ENCODE results near the gene CLEC14A. TPM values are rescaled to one million over a fixed set of nuclear protein-coding genes. Genes with fewer than 3 reads are reported as not detected.

The CLEC14A gene, protein sequence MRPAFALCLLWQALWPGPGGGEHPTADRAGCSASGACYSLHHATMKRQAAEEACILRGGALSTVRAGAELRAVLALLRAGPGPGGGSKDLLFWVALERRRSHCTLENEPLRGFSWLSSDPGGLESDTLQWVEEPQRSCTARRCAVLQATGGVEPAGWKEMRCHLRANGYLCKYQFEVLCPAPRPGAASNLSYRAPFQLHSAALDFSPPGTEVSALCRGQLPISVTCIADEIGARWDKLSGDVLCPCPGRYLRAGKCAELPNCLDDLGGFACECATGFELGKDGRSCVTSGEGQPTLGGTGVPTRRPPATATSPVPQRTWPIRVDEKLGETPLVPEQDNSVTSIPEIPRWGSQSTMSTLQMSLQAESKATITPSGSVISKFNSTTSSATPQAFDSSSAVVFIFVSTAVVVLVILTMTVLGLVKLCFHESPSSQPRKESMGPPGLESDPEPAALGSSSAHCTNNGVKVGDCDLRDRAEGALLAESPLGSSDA
- not detected in 2 replicates for total RNA-seq (ENCODE audit: low replicate concordance)

DNA sequence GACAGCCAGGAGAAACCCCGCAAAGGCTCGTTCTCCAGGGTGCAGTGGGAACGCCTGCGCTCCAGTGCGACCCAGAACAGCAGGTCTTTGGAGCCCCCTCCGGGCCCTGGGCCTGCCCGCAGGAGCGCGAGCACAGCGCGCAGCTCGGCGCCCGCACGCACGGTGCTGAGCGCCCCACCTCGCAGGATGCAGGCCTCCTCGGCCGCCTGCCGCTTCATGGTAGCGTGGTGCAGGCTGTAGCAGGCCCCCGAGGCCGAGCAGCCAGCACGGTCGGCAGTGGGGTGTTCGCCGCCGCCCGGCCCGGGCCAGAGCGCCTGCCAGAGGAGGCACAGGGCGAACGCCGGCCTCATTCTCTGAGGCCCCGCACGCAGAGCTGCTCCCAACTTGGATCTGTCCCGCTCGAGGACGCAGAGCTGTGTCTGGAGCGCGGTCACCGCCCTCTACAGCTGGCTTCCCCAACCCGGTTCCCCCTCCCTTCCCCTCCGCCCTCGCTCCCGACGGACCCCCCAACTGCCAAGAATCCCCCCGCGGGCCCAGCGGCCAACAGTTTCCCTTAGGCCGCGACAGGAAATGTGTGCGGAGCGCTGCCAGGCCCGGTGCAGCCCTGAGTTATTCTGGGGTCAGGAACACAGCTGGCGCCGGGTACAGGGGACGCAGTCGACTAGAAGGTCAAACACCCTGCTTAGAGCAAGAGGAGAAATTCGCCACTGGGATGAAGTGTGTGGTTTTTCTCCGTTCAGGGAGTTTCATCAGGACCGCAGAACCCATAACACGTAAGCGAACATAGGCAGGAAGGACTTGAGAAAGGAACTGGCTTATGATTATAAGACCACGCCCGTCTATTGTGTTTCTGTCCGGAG lies at the start of gene CLEC14A:
Gene CLEC14A (minus strand): TSS at position 421 of the 860 bp plus-strand sequence. CDS start 71 bp downstream, at position 350.
- Histone ChIP-seq H3K4me3 (peak within 1 kb of the TSS; percentile 55), H3K4me2 (peak within 1 kb of the TSS; percentile 84), H3K4me1 (no peaks in the 10 kb centered on the region), H2AFZ (replicated peaks) (peak within 1 kb of the TSS; percentile 96), H4K20me1 (ENCODE audit: low read depth) (no peaks in the 10 kb centered on the region), H3K9ac (no peak within 1 kb of the TSS), H3K27me3 (peaks cover 85% of the 10 kb centered on the region), H3K79me2 (ENCODE audit: low read depth) (no peaks in the 10 kb centered on the region), H3K27ac (no peak within 1 kb of the TSS), H3F3A (ENCODE audit: low read depth) (no peaks in the 10 kb centered on the region), H3K9me3 (ENCODE audit: low read depth) (no peaks in the 10 kb centered on the region), H3K36me3 (no peaks in the 10 kb centered on the region)
- Mint-ChIP-seq H3K9me3 (no peaks in the 10 kb centered on the region), H3K4me3 (peak within 1 kb of the TSS; percentile 72), H3K4me1 (no peaks in the 10 kb centered on the region), H3K27ac (no peak within 1 kb of the TSS), H3K27me3 (ENCODE audit: insufficient read depth, low read depth) (peaks cover 22% of the 10 kb centered on the region), H3K36me3 (no peaks in the 10 kb centered on the region)
- DNase-seq (ENCODE audit: low spot score) = peak; percentile 64
- peak; percentile 83 for TF ChIP-seq EZH2 (IDR thresholded peaks at IDR 0.05)
- TF ChIP-seq, protein P1, sequence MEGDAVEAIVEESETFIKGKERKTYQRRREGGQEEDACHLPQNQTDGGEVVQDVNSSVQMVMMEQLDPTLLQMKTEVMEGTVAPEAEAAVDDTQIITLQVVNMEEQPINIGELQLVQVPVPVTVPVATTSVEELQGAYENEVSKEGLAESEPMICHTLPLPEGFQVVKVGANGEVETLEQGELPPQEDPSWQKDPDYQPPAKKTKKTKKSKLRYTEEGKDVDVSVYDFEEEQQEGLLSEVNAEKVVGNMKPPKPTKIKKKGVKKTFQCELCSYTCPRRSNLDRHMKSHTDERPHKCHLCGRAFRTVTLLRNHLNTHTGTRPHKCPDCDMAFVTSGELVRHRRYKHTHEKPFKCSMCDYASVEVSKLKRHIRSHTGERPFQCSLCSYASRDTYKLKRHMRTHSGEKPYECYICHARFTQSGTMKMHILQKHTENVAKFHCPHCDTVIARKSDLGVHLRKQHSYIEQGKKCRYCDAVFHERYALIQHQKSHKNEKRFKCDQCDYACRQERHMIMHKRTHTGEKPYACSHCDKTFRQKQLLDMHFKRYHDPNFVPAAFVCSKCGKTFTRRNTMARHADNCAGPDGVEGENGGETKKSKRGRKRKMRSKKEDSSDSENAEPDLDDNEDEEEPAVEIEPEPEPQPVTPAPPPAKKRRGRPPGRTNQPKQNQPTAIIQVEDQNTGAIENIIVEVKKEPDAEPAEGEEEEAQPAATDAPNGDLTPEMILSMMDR (IDR thresholded peaks at IDR 0.05) = no peak
- peak; percentile 74 for TF ChIP-seq EZH2phosphoT487 (IDR thresholded peaks at IDR 0.05)

DNA sequence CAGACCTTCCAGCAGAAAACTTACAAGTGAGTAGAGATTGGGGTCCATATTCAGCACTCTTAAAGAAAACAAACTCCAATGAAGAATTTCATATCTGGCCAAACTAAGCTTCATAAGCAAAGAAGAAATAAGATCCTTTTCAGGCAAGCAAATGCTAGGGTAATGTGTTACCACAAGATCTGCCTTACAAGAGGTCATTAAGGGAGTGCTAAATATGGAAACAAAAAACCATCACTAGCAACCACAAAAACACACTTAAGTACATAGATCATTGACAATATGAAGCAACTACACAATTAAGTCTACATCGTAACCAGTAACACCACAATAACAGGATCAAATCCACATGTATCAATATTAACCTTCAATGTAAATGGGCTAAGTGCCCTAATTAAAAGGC lies 47.1 kb upstream of the CLEC14A start:
- Mint-ChIP-seq H3K4me3 (no peak overlapping the region), H3K27me3 (ENCODE audit: insufficient read depth, low read depth) (no peaks in the 10 kb centered on the region), H3K36me3 (no peaks in the 10 kb centered on the region), H3K27ac (no peak overlapping the region), H3K9me3 (peaks cover 3% of the 10 kb centered on the region), H3K4me1 (no peaks in the 10 kb centered on the region)
- H3K36me3 ChIP-seq = no peaks in the 10 kb centered on the region
- H2AFZ ChIP-seq (replicated peaks) = no peak overlapping the region
- no peak overlapping the region for H3K4me3 ChIP-seq
- H3K79me2 ChIP-seq (ENCODE audit: low read depth) = no peaks in the 10 kb centered on the region
- TF ChIP-seq, protein P1 (IDR thresholded peaks at IDR 0.05) = no peak
- TF ChIP-seq EZH2phosphoT487 (IDR thresholded peaks at IDR 0.05) = no peak
- TF ChIP-seq EZH2 (IDR thresholded peaks at IDR 0.05) = no peak
- H3K27me3 ChIP-seq = peaks cover 25% of the 10 kb centered on the region
- H3K4me2 ChIP-seq = no peak overlapping the region
- no peak overlapping the region for H3K27ac ChIP-seq
- no peaks in the 10 kb centered on the region for H3K9me3 ChIP-seq (ENCODE audit: low read depth)
- H4K20me1 ChIP-seq (ENCODE audit: low read depth) = no peaks in the 10 kb centered on the region
- no peak for DNase-seq (ENCODE audit: low spot score)
- no peaks in the 10 kb centered on the region for H3K4me1 ChIP-seq
- no peaks in the 10 kb centered on the region for H3F3A ChIP-seq (ENCODE audit: low read depth)
- no peak overlapping the region for H3K9ac ChIP-seq

DNA sequence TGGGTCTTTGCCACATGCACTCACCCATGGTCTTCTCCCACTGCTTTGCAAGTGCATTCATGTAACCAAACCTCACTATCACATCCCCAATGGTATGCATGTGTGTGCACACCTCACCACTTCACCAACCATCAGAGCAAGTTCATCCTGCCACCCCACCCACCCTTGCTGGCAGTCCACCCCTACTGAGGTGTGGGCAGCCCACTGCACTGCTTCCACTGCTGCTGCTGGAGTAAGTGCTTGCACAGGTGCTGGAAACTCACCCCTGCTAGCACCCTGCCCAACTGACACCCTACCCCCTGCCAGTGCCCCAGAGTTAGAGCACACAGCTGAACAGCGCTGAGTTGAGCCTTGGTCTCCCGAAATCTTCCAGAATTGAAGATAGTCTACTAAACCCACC lies 46.1 kb upstream of the CLEC14A start:
- H3K36me3 ChIP-seq = no peaks in the 10 kb centered on the region
- no peaks in the 10 kb centered on the region for H4K20me1 ChIP-seq (ENCODE audit: low read depth)
- no peak for TF ChIP-seq EZH2 (IDR thresholded peaks at IDR 0.05)
- H3K9ac ChIP-seq = no peak overlapping the region
- H3K4me3 ChIP-seq = no peak overlapping the region
- Mint-ChIP-seq H3K4me3 (no peak overlapping the region), H3K4me1 (no peaks in the 10 kb centered on the region), H3K27ac (no peak overlapping the region), H3K27me3 (ENCODE audit: insufficient read depth, low read depth) (no peaks in the 10 kb centered on the region), H3K9me3 (peaks cover 3% of the 10 kb centered on the region), H3K36me3 (no peaks in the 10 kb centered on the region)
- H3F3A ChIP-seq (ENCODE audit: low read depth) = no peaks in the 10 kb centered on the region
- no peaks in the 10 kb centered on the region for H3K4me1 ChIP-seq
- no peak overlapping the region for H3K27ac ChIP-seq
- no peak overlapping the region for H3K4me2 ChIP-seq
- H3K9me3 ChIP-seq (ENCODE audit: low read depth) = no peaks in the 10 kb centered on the region
- H3K27me3 ChIP-seq = peaks cover 25% of the 10 kb centered on the region
- H3K79me2 ChIP-seq (ENCODE audit: low read depth) = no peaks in the 10 kb centered on the region
- DNase-seq (ENCODE audit: low spot score) = no peak
- no peak overlapping the region for H2AFZ ChIP-seq (replicated peaks)

Data from neural progenitor cell (in vitro differentiated cells).